ENCODE results near the gene CAMP.

DNA sequence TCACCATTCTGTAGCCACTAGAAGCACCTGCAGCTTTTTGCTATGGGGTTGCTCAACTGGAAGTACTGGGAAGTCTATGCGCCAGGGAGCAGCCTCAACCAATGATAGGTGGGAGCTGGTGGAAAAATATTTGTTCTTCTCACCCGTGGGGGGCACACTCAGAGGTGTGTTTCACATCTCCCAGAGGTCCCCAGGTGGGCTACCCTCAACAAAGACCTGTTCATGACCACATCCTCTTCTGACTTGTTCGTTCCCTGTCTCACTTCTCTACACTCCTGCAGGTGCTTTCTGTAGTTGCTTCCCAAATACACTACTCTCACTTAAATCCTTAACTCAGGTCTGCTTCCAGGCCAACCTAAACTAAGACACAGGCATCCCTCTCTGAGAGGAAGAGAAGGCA, 3.6 kb downstream of the CAMP start:
- TF ChIP-seq CTCF (conservative IDR thresholded peaks at IDR 0.05; ENCODE audit: low read depth, low read length) (no peak), EZH2 (IDR thresholded peaks at IDR 0.05; ENCODE audit: borderline replicate concordance, low read depth, low read length, poor library complexity, severe bottlenecking) (no peak)
